B cell (primary cell): ENCODE results near the gene SSU72.
"Not testable (repeated sequence)": the region's sequence is repeated elsewhere in the genome, so short reads cannot be mapped to it uniquely, and the experiment has no call there.

Experiments
- CTCF ChIP-seq: fragments of 200-600 bp; IDR thresholded peaks from one replicate; pipeline ENCODE4 v1.8.0; 2022; ENCODE audit warnings: antibody characterized with exemption, mild to moderate bottlenecking
- EZH2 ChIP-seq: IDR thresholded peaks from 2 replicates; pipeline ENCODE4 v1.6.1; 2012; ENCODE audit warnings: borderline replicate concordance, low read depth, mild to moderate bottlenecking, moderate library complexity, low read length; ENCODE audit not compliant: insufficient read depth, poor library complexity, severe bottlenecking

GRCh38 chr1:1516923-1517322 lies 57.7 kb downstream of the SSU72 start:
- not testable (repeated sequence) for TF ChIP-seq CTCF, EZH2
